ENCODE measurements around the gene LRRC42.

The LRRC42 gene

GRCh38 chr1:53942127-53942957 is 3.8 kb upstream of the LRRC42 start:
- DNase-seq = peak in 2 of 3 donors; percentile 23 to 24

GRCh38 chr1:53943090-53943489 is 3.1 kb upstream of the LRRC42 start:
- DNase-seq = no peak

- no peak for DNase-seq
These were observed 2.6 kb upstream of the LRRC42 start for GRCh38 chr1:53943490-53944043.

GRCh38 chr1:53944469-53945182 is 1.5 kb upstream of the LRRC42 start:
- no peak for DNase-seq

GRCh38 chr1:53945183-53945432 is 1.0 kb upstream of the LRRC42 start:
- no peak for DNase-seq

GRCh38 chr1:53945433-53946251 is 508 bp upstream of the LRRC42 start, which contains the start of gene IFT25:
Gene IFT25 (minus strand): TSS chr1:53945699. CDS start chr1:53940082, 5,617 bp downstream.
- DNase-seq = peak; percentile 98 to 100 (median 99)

GRCh38 chr1:53947172-53947907 is 1.2 kb downstream of the LRRC42 start:
- DNase-seq = no peak

- DNase-seq = no peak
These were observed 2.1 kb downstream of the LRRC42 start for GRCh38 chr1:53948291-53948690.

- peak; percentile 59 to 69 (median 65) for DNase-seq
These were observed 3.2 kb downstream of the LRRC42 start for GRCh38 chr1:53949023-53949990.

GRCh38 chr1:53951697-53952096 is 5.5 kb downstream of the LRRC42 start:
- DNase-seq = no peak

GRCh38 chr1:53954128-53954527 is 8.0 kb downstream of the LRRC42 start:
- DNase-seq = no peak

- no peak for DNase-seq
These were observed 10.4 kb downstream of the LRRC42 start for GRCh38 chr1:53956308-53957168.

- no peak for DNase-seq
These were observed 11.2 kb downstream of the LRRC42 start for GRCh38 chr1:53957194-53957818.

GRCh38 chr1:53959664-53960250 is 13.6 kb downstream of the LRRC42 start:
- DNase-seq = peak; percentile 46 to 67 (median 61)

GRCh38 chr1:53962395-53962794 is 16.2 kb downstream of the LRRC42 start:
- no peak for DNase-seq

- DNase-seq = no peak
These were observed 17.3 kb downstream of the LRRC42 start for GRCh38 chr1:53963460-53963859.

GRCh38 chr1:53964109-53964508 is 18.0 kb downstream of the LRRC42 start:
- no peak for DNase-seq

GRCh38 chr1:53966794-53967193 is 20.6 kb downstream of the LRRC42 start:
- DNase-seq = no peak

GRCh38 chr1:53967409-53968124 is 21.4 kb downstream of the LRRC42 start:
- DNase-seq = no peak
